GM19395 (cell line): ENCODE results near the gene TMEM17.
A peak's percentile ranks its signal among the peaks of the same experiment; 100 is the strongest.

ENCODE experiments used
- ATAC-seq: cut with Tn5 transposase; IDR thresholded peaks from one replicate; pipeline ENCODE4 v1.9.1; 2021; ENCODE audit warnings: mild to moderate bottlenecking, moderate library complexity; ENCODE audit not compliant: unreplicated experiment

The TMEM17 gene

GRCh38 chr2:62458206-62458641 lies 47.8 kb downstream of the TMEM17 start:
- no peak for ATAC-seq

GRCh38 chr2:62457556-62457955 lies 48.4 kb downstream of the TMEM17 start:
- no peak for ATAC-seq

- ATAC-seq, result peak; percentile 90
Observed at GRCh38 chr2:62456721-62457539, 49.1 kb downstream of the TMEM17 start.

GRCh38 chr2:62455957-62456692 lies 49.9 kb downstream of the TMEM17 start:
- no peak for ATAC-seq

- ATAC-seq, result no peak
Observed at GRCh38 chr2:62453955-62454354, 52.0 kb downstream of the TMEM17 start.

- no peak for ATAC-seq
Observed at GRCh38 chr2:62452701-62453454, 53.1 kb downstream of the TMEM17 start.

- no peak for ATAC-seq
Observed at GRCh38 chr2:62450716-62451191, 55.2 kb downstream of the TMEM17 start.
